HepG2 (cell line): Measurements from ENCODE around the gene ADCYAP1. TPM values are rescaled to one million over a fixed set of nuclear protein-coding genes. Genes with fewer than 3 reads are reported as not detected.

Experiments
- CSRNP2 ChIP-seq: sonication (generic); formaldehyde crosslinking; conservative IDR thresholded peaks from 2 replicates; pipeline ENCODE4 v1.8.0; 2022; ENCODE audit warnings: low read depth, missing genetic modification reagents
- EHMT2 ChIP-seq: fragments of 200-600 bp; sonication (generic); IDR thresholded peaks from 2 replicates; pipeline ENCODE4 v1.7.0; 2017; ENCODE audit warnings: antibody characterized with exemption, low read depth, low read length, borderline replicate concordance
- FOXC1 ChIP-seq: sonication (generic); formaldehyde crosslinking; IDR thresholded peaks from 2 replicates; pipeline ENCODE4 v1.8.0; 2022; ENCODE audit warnings: mild to moderate bottlenecking, missing genetic modification reagents, borderline replicate concordance
- FOXP1 ChIP-seq, 2 experiments: fragments of 450-650 bp in 1 of 2; IDR thresholded peaks; 2 replicates each; pipeline ENCODE4 v1.6.1; 2017 to 2018; ENCODE audit warnings: antibody characterized with exemption in 1 of 2
- HNRNPL ChIP-seq: fragments of 200-400 bp; formaldehyde crosslinking; IDR thresholded peaks from 2 replicates; pipeline ENCODE4 v1.6.1; 2017; ENCODE audit warnings: mild to moderate bottlenecking, low read depth, low read length
- IKZF4 ChIP-seq: sonication (generic); formaldehyde crosslinking; IDR thresholded peaks from 2 replicates; pipeline ENCODE4 v1.5.1; 2020; ENCODE audit warnings: borderline replicate concordance, mild to moderate bottlenecking, low read depth, missing genetic modification reagents; ENCODE audit errors: not compliant biosample characterization
- KAT2B ChIP-seq: fragments of 150-350 bp; IDR thresholded peaks from 2 replicates; pipeline ENCODE4 v1.6.1; 2014; ENCODE audit warnings: low read depth, low read length, borderline replicate concordance
- KLF6 ChIP-seq: IDR thresholded peaks from 2 replicates; pipeline ENCODE4 v1.8.0; 2016; ENCODE audit warnings: missing biosample characterization, missing genetic modification reagents
- NR2C2 ChIP-seq: sonication (generic); formaldehyde crosslinking; IDR thresholded peaks from 2 replicates; pipeline ENCODE4 v1.4.0; 2020; ENCODE audit warnings: missing genetic modification reagents, mild to moderate bottlenecking, moderate library complexity, borderline replicate concordance
- NR2F2 ChIP-seq: IDR thresholded peaks from 2 replicates; pipeline ENCODE4 v1.6.1; 2012; ENCODE audit warnings: low read depth, inconsistent platforms, borderline replicate concordance
- REST ChIP-seq, 2 experiments: IDR thresholded peaks; 2 replicates each; pipeline ENCODE4 v1.6.1; 2011 to 2012; ENCODE audit warnings: low read length in 2 of 2, borderline replicate concordance in 1 of 2, low read depth in 1 of 2, mild to moderate bottlenecking in 1 of 2, moderate library complexity in 1 of 2
- SAP130 ChIP-seq: IDR thresholded peaks from 2 replicates; pipeline ENCODE4 v1.6.1; 2016; ENCODE audit warnings: low read depth
- SMAD3 ChIP-seq: sonication (generic); formaldehyde crosslinking; IDR thresholded peaks from 2 replicates; pipeline ENCODE4 v1.4.0; 2020; ENCODE audit warnings: missing genetic modification reagents
- SNAPC5 ChIP-seq: sonication (generic); formaldehyde crosslinking; IDR thresholded peaks from 2 replicates; pipeline ENCODE4 v1.8.1; 2023; ENCODE audit warnings: mild to moderate bottlenecking, missing genetic modification reagents, borderline replicate concordance
- STAT6 ChIP-seq: sonication (generic); formaldehyde crosslinking; IDR thresholded peaks from 2 replicates; pipeline ENCODE4 v1.4.0; 2020; ENCODE audit warnings: missing genetic modification reagents, mild to moderate bottlenecking, borderline replicate concordance
- THAP7 ChIP-seq: sonication (generic); formaldehyde crosslinking; IDR thresholded peaks from 2 replicates; pipeline ENCODE4 v1.8.1; 2023; ENCODE audit warnings: mild to moderate bottlenecking, missing genetic modification reagents
- ZBTB43 ChIP-seq: sonication (generic); formaldehyde crosslinking; conservative IDR thresholded peaks from 2 replicates; pipeline ENCODE4 v1.4.0; 2020; ENCODE audit warnings: missing genetic modification reagents
- ZNF333 ChIP-seq: sonication (generic); formaldehyde crosslinking; IDR thresholded peaks from 2 replicates; pipeline ENCODE4 v1.4.0; 2020; ENCODE audit warnings: mild to moderate bottlenecking, missing genetic modification reagents, borderline replicate concordance
- ZNF746 ChIP-seq: sonication (generic); formaldehyde crosslinking; IDR thresholded peaks from 2 replicates; pipeline ENCODE4 v1.8.0; 2022; ENCODE audit warnings: mild to moderate bottlenecking, missing genetic modification reagents
- ZNF891 ChIP-seq: sonication (generic); formaldehyde crosslinking; IDR thresholded peaks from 2 replicates; pipeline ENCODE4 v1.5.0; 2020; ENCODE audit warnings: mild to moderate bottlenecking, missing genetic modification reagents
- polyA plus RNA-seq, 8 experiments: library from polyadenylated mRNA; depleted of rRNA in 3 of 8; stranded (reverse) in 7 of 8; unstranded in 1 of 8; fragments of >200 nt; fragmentation: Illumina TruSeq in 4 of 8; extraction: Trizol in 4 of 8; gene quantifications; 2 replicates each; pipeline versions ENCODE4 v1.2.1 to v1.2.3, GENCODE V29; 2011 to 2016; ENCODE audit warnings: low read depth in 4 of 8, missing spikeins in 1 of 8, mixed read lengths in 1 of 8; ENCODE audit not compliant: insufficient read depth in 1 of 8
- total RNA-seq, 5 experiments: library from RNA; depleted of rRNA; stranded (reverse); fragments of >200 nt; fragmentation: Illumina TruSeq; extraction: Trizol; gene quantifications; 2 replicates each; pipeline ENCODE4 v1.2.3, GENCODE V29; 2016; ENCODE audit warnings: low read depth in 1 of 5

ADCYAP1 gene
- total and polyA plus RNA-seq, 2 of the 13 experiments (the other 11 are each of a cell fraction or from before 2014, with no cell fraction given) = not detected

GRCh38 chr18:903701-904100, 970 bp upstream of the ADCYAP1 start (continued):
- TF ChIP-seq ZNF333 (CRISPR knock-in tag) (no peak), EHMT2 (peak; percentile 95), STAT6 (CRISPR knock-in tag) (no peak), THAP7 (CRISPR knock-in tag) (no peak), KLF6 (peak; percentile 72; the same call in 1 of the 2 replicates), SNAPC5 (CRISPR knock-in tag) (no peak), CSRNP2 (CRISPR knock-in tag) (no peak), IKZF4 (no peak), SAP130 (CRISPR knock-in tag) (peak; percentile 44; the same call in 1 of the 2 replicates), FOXP1 (IDR thresholded peaks at IDR 0.05) (no peak), FOXP1 (CRISPR knock-in tag; IDR thresholded peaks at IDR 0.05) (no peak), NR2F2 (no peak), ZNF746 (CRISPR knock-in tag) (no peak), ZBTB43 (CRISPR knock-in tag) (0 out of 2 replicates have a peak, but pooled peaks have one; percentile 31), FOXC1 (CRISPR knock-in tag) (no peak), NR2C2 (CRISPR knock-in tag) (no peak), REST (IDR thresholded peaks at IDR 0.05; ENCODE audit: borderline replicate concordance in 1 of 2, low read depth in 1 of 2, low read length in 2 of 2) (peak; percentile 76 to 98), KAT2B (no peak), ZNF891 (CRISPR knock-in tag) (no peak), SMAD3 (CRISPR knock-in tag) (peak; percentile 57; the same call in 1 of the 2 replicates), HNRNPL (no peak)
